Measurements from ENCODE around the gene NFKBIE.

- TF ChIP-seq CTCF (IDR thresholded peaks at IDR 0.05): no peak
- TF ChIP-seq POLR2A (IDR thresholded peaks at IDR 0.05): no peak
Observed at GRCh38 chr6:44302856-44303255, 37.5 kb upstream of the NFKBIE start.

Data from thyroid gland (tissue), 4 donors.